Psoas muscle (tissue), 8 donors: Measurements from ENCODE around the gene CTSE. TPM values are rescaled to one million over a fixed set of nuclear protein-coding genes. Genes with fewer than 3 reads are reported as not detected.

Source experiments
- ATAC-seq, 4 donors: fragments of 200-7000 bp; cut with Tn5 transposase; one replicate each; pipeline ENCODE4 v1.9.1; 2020; ENCODE audit warnings: moderate library complexity in 3 of 4, mild to moderate bottlenecking in 2 of 4
- DNase-seq, 2 donors: peaks; one replicate each; pipeline ENCODE4 v3.0.0-alpha.2; 2020
- H3K27ac ChIP-seq: fragments of 200-600 bp; one replicate; pipeline ENCODE4 v1.8.0; 2022
- H3K27me3 ChIP-seq, 3 donors: fragments of 200-600 bp in 1 of 3; one replicate each; pipeline versions ENCODE4 v1.6.1 to v1.8.0; 2013 to 2022; ENCODE audit warnings: low read length in 2 of 3, mild to moderate bottlenecking in 2 of 3, moderate library complexity in 1 of 3; ENCODE audit not compliant: insufficient read depth in 3 of 3
- H3K36me3 ChIP-seq, 2 donors: fragments of 200-600 bp in 1 of 2; one replicate each; pipeline versions ENCODE4 v1.6.1 to v1.8.0; 2013 to 2022; ENCODE audit warnings: low read depth in 1 of 2, mild to moderate bottlenecking in 1 of 2, moderate library complexity in 1 of 2; ENCODE audit not compliant: insufficient read depth in 1 of 2
- H3K4me1 ChIP-seq: fragments of 200-600 bp; one replicate; pipeline ENCODE4 v1.8.0; 2022
- H3K4me3 ChIP-seq: fragments of 200-600 bp; one replicate; pipeline ENCODE4 v1.8.0; 2022; ENCODE audit warnings: mild to moderate bottlenecking
- H3K9me3 ChIP-seq: fragments of 200-600 bp; one replicate; pipeline ENCODE4 v1.8.0; 2022
- CTCF ChIP-seq: fragments of 200-600 bp; IDR thresholded peaks from one replicate; pipeline ENCODE4 v1.8.0; 2022; ENCODE audit warnings: antibody characterized with exemption
- WGBS, 3 donors: extraction: QIAGEN DNeasy Blood & Tissue Kit; methylation state at CpG; one replicate each; pipeline versions ENCODE4 v1.1.6 to v1.1.7; 2013; 5-methylcytosine and 5-hydroxymethylcytosine counted together
- intact Hi-C, 2 donors: fragments of 100-400 bp; cut with DNase I; formaldehyde crosslinking; loops; one replicate each; pipeline versions ENCODE4 v1.11.0 to v1.14.2; 2022
- polyA plus RNA-seq, 3 donors: library from polyadenylated mRNA; stranded (reverse); fragments of 200-250 nt; gene quantifications; one replicate each; pipeline ENCODE4 v1.2.3, GENCODE V29; 2013
- total RNA-seq, 4 donors: library from RNA; stranded (reverse); fragmentation: NEBNext Ultra II Directional in 2 of 4; extraction: Animal tissue kit (Norgen Biotek cat#: 25700) in 2 of 4; gene quantifications; one replicate each; pipeline versions ENCODE4 v1.2.1 to v1.2.4, GENCODE V29; 2021 to 2023
- donor health status: healthy with polysubstance abuse.
- donor health status: DM: no; HTN: no; CAD: no; lungs with moderate emphysema.
- donor health status: Bipolar disorder and iron deficiency.
- donor health status: healthy.
- donor health status: DM: yes; HTN: yes; CAD: no.
- donor health status: DM: no; HTN: no; CAD: no.
- donor health status: DM: no; HTN: no; CAD: no.
- donor health status: DM: yes; HTN: yes; CAD: no.

Gene CTSE
- total and polyA plus RNA-seq, 7 donors: 0.03 to 0.22 (median 0.20) TPM; not detected in 4

- DNase-seq (no peak), ATAC-seq (no peak)
- Histone ChIP-seq H3K4me1 (no peaks in the 10 kb centered on the region), H3K27ac (no peak overlapping the region), H3K36me3 (no peaks in the 10 kb centered on the region), H3K9me3 (no peaks in the 10 kb centered on the region), H3K4me3 (no peak overlapping the region), H3K27me3 (no peaks in the 10 kb centered on the region)
- intact Hi-C loops: no loop called here
- WGBS, 3 donors: 59 to 77% (median 68%) methylated on average over 1 of the region's 1 CpG
- no peak for TF ChIP-seq CTCF
These were observed 8.6 kb downstream of the CTSE start for GRCh38 chr1:206015071-206015470.

GRCh38 chr1:206014601-206015000, 9.1 kb downstream of the CTSE start:
- WGBS, 3 donors: 74 to 90% (median 84%) methylated on average over 5 of the region's 5 CpGs
- ATAC-seq (no peak), DNase-seq (no peak)
- no peaks in the 10 kb centered on the region for H3K36me3 ChIP-seq
- TF ChIP-seq CTCF: no peak
- no peaks in the 10 kb centered on the region for H3K9me3 ChIP-seq
- no peak overlapping the region for H3K27ac ChIP-seq
- intact Hi-C loops: no loop called here
- H3K4me1 ChIP-seq: no peaks in the 10 kb centered on the region
- H3K27me3 ChIP-seq: no peaks in the 10 kb centered on the region
- no peak overlapping the region for H3K4me3 ChIP-seq

GRCh38 chr1:206013026-206013795, 10.5 kb downstream of the CTSE start:
- Histone ChIP-seq H3K4me3 (no peak overlapping the region), H3K9me3 (no peaks in the 10 kb centered on the region), H3K4me1 (no peaks in the 10 kb centered on the region), H3K27me3 (no peaks in the 10 kb centered on the region), H3K36me3 (no peaks in the 10 kb centered on the region), H3K27ac (no peak overlapping the region)
- 88 to 90% (median 89%) methylated on average over 6 of the region's 6 CpGs for WGBS, 3 donors
- no peak for TF ChIP-seq CTCF
- DNase-seq (no peak), ATAC-seq (no peak)
- intact Hi-C loops: no loop called here

- H3K36me3 ChIP-seq: no peaks in the 10 kb centered on the region
- WGBS, 3 donors: 43 to 57% (median 48%) methylated on average over 17 of the region's 17 CpGs
- ATAC-seq (peak; percentile 51 to 68 (median 61)), DNase-seq (peak; percentile 68 to 84)
- no peak for TF ChIP-seq CTCF
- no peaks in the 10 kb centered on the region for H3K4me1 ChIP-seq
- H3K4me3 ChIP-seq: no peak overlapping the region
- H3K27me3 ChIP-seq: no peaks in the 10 kb centered on the region
- no peaks in the 10 kb centered on the region for H3K9me3 ChIP-seq
- intact Hi-C loops: no loop called here
- H3K27ac ChIP-seq: no peak overlapping the region
These were observed 11.4 kb downstream of the CTSE start for GRCh38 chr1:206012086-206012859.
